ENCODE data around the gene MBTPS1.

MBTPS1 gene

DNA sequence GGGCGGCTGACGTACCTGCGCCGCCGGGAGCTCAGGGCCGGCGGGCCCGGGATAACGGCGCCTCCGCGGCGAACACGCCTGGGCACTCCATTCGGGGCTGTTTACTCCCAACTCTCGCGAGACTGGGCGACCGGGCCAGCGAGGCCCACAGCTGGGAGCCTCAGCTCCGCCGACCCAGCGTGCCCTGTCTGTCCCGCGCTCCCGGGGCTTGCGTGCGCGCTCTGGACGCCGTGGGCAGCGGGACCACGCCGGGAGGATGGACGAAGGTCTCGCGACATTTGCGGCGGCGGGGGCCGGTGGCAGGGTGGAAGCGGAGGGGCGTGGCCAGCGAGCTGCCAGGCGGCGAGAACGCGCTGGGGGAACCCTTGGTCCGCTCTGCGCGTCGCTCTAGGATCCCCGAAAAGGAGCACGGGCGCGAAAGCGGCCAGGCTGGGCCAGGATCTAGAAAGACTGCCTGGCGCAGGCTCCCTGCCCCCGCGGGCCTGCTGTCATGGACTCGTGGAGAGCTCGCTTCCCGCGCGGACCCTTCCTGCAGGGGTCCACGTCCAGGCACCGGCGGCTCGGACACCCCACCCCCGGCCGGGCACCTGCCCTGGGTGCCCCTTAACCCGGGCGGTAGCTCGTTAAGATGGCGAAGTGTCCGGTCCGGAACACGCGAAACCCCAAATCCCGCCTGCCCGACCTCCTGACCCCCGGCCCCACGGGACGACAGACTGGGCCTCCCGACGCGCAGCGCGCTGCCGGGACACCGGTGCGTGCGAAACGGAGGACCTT, at the start of gene MBTPS1:
TSS of gene MBTPS1 (minus strand) at position 223 of the 774 bp plus-strand sequence. CDS start 15,159 bp downstream, outside the sequence.
- DNase-seq (ENCODE audit: low read depth, low spot score): peak; percentile 94

DNA sequence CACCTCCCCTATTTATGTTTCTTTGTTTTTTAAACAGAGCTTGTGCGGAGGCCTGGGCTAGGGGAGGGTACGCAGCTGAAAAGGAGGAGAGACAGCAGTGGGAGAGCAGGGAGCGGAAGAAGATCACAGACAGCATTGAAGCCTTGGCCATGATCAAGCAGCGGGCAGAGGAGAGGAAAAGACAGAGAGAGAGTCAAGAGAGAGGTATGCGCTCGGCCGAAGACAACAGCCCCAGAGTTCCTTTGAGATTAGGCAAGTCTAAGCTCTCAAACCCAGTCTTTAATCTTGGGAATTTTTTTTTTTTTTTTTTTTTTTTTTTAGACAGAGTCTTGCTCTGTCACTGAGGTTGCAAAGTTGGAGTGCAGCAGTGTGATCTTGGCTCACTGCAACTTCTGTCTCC, 49.0 kb upstream of the MBTPS1 start:
- no peak for DNase-seq (ENCODE audit: low read depth, low spot score)

DNA sequence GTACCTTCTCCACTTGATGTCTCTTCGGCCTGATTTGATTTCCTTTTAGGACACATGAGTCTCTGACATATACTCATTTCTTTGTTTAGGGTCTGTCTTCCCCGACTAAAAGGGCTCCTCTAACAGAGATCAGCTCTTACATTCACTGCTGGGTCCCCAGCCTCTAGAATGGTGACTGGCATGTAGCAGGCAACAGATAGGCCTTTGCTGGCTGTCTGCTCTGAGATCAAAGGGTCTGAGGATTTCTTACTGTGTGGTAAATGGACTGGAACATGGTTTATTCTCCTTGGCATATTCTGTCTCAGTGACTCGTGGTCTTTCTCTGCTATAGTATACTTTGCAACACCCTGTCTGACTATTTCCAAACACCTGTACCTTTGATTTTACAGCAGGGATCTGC, 45.1 kb upstream of the MBTPS1 start:
- no peak for DNase-seq (ENCODE audit: low read depth, low spot score)

- DNase-seq (ENCODE audit: low read depth, low spot score): no peak
These were observed 44.3 kb upstream of the MBTPS1 start for GRCh38 chr16:84161037-84161436.

GRCh38 chr16:84159800-84160199, 43.1 kb upstream of the MBTPS1 start:
- no peak for DNase-seq (ENCODE audit: low read depth, low spot score)

DNA sequence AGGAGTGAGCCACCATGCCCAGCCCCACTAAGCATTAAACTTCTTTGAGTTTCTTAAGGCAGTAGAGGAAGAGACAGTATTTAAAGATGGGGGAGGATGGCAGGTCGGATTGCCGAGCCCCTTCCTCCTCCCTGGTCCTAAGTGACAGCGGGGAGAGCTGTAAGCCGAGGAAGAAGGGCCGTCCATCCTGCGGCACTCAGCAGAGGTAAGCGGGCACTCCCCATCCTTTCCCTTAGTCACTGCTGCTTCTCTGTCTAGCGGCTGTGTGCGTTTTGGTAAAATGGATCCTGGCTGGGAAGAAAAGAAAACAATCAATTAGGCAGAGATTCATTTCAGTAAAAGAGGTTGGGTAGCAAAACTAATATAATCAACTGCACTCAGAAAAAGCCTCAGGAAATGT, 42.3 kb upstream of the MBTPS1 start:
- no peak for DNase-seq (ENCODE audit: low read depth, low spot score)

DNA sequence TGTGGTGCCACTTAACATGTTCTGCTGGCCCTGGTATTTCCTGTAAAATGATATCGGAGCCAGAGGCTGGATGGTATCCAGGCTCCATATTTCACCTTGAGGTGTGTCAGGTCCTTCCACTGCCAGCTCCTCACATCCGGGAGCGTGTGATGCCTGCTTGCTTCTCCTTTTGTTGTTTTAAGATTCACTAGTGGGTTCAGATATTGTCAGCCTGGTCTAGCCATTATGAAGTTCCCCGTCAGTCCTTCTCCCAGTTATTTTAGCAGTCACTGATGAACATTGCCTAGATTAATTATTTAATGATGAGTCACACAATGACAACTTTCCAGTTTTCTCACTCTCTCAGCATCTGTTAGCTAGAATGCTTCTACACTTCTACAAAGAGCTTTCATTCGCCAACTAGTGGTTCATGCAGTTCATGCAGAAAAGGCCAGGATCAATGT, 39.6 kb upstream of the MBTPS1 start:
- DNase-seq (ENCODE audit: low read depth, low spot score): no peak

GRCh38 chr16:84155771-84156170, 39.0 kb upstream of the MBTPS1 start:
- no peak for DNase-seq (ENCODE audit: low read depth, low spot score)

DNA sequence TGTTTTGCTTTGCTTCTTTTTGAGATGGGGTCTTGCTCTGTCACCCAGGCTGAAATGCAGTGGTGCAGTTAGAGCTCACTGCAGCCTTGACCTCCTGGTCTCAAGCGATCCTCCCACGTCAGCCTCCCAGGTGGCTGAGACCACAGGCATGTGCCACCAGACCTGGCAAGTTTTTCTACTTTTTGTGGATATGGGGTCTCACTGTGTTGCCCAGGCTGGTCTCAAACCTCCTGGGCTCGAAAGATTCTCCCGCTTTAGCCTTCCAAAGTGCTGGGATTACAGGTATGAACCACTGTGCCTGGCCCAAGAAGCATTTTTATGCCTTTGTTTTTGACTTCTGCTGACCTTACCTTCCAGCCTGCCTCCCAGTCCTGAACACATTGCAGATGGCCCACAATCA, 38.5 kb upstream of the MBTPS1 start:
- no peak for DNase-seq (ENCODE audit: low read depth, low spot score)

DNA sequence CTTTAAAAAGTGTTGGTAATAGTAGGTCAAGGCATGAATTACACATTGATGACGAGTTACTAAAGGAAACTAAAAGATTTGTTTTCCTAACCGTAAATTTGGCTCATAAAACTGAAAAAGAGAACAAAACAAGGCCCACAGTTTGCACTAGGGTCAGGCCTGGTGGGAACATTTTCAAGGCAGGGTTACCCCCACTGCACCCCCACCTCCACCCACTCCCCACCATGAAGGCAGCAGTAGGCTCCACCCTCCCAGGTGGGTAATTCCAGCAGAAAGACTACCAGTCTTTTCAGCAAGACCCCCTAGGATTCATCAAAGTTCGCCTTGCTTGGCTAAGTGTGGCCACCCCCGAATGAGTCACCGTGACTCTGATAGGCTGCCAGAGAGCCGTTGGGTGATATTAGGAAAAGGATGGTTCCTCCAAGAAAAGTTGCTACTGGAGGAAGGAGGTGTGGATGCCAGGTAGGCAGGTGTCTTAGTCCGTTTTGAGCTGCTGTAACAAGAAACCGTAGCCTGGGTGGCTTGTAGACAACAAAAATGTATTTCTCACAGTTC, 37.0 kb upstream of the MBTPS1 start:
- DNase-seq (ENCODE audit: low read depth, low spot score): no peak

GRCh38 chr16:84150926-84151325, 34.2 kb upstream of the MBTPS1 start:
- DNase-seq (ENCODE audit: low read depth, low spot score): no peak

DNA sequence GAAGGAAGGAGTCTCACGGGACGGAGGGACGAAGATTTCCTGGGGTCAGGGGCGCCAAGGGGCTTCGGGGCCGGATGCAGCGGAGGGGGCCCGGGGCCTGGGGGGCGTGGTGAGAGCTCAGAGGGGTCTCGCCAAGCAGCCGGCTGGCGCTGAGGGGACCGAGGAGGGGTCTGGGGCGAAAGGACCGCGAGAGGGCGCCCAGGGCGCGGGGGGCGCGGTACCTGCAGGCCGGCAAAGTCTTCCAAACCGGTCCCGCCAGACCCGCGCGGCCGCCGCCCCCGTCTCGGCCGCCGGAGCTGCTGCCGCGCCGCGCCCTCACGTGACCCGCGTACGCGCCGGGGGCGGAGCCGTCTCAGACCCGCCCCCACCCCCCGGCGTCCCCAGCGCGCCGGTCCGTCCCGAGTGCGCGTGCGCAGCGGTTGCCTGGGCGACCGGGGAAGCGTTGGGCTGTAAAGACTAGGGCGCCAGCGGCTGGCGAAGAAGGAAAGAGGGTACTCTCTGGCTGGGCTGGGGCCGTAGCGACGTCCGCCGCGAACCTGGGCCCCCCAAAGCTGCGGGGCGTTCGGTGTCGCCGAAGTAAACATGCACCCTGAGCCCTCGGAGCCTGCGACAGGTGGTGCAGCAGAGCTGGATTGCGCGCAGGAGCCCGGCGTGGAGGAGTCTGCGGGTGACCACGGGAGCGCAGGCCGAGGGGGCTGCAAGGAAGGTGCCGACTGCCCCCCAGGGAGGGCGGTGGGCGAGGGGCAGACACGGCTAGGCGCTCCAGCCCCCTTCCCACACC, 28.3 kb upstream of the MBTPS1 start, which contains the start of the genes DNAAF1 and HSDL1:
TSS of gene DNAAF1 (plus strand) at position 450 of the 781 bp plus-strand sequence. CDS start at position 583, 133 bp downstream.
TSS of gene HSDL1 (minus strand) at position 319 of the 781 bp plus-strand sequence. CDS start 13,856 bp downstream, outside the sequence.
- DNase-seq (ENCODE audit: low read depth, low spot score): peak; percentile 83

- no peak for DNase-seq (ENCODE audit: low read depth, low spot score)
These were observed 27.6 kb upstream of the MBTPS1 start for GRCh38 chr16:84144209-84144858.

GRCh38 chr16:84143784-84144199, 27.1 kb upstream of the MBTPS1 start:
- no peak for DNase-seq (ENCODE audit: low read depth, low spot score)

GRCh38 chr16:84143081-84143480, 26.3 kb upstream of the MBTPS1 start:
- no peak for DNase-seq (ENCODE audit: low read depth, low spot score)

GRCh38 chr16:84141143-84141670, 24.5 kb upstream of the MBTPS1 start:
- no peak for DNase-seq (ENCODE audit: low read depth, low spot score)

GRCh38 chr16:84139628-84140258, 23.0 kb upstream of the MBTPS1 start:
- no peak for DNase-seq (ENCODE audit: low read depth, low spot score)

DNA sequence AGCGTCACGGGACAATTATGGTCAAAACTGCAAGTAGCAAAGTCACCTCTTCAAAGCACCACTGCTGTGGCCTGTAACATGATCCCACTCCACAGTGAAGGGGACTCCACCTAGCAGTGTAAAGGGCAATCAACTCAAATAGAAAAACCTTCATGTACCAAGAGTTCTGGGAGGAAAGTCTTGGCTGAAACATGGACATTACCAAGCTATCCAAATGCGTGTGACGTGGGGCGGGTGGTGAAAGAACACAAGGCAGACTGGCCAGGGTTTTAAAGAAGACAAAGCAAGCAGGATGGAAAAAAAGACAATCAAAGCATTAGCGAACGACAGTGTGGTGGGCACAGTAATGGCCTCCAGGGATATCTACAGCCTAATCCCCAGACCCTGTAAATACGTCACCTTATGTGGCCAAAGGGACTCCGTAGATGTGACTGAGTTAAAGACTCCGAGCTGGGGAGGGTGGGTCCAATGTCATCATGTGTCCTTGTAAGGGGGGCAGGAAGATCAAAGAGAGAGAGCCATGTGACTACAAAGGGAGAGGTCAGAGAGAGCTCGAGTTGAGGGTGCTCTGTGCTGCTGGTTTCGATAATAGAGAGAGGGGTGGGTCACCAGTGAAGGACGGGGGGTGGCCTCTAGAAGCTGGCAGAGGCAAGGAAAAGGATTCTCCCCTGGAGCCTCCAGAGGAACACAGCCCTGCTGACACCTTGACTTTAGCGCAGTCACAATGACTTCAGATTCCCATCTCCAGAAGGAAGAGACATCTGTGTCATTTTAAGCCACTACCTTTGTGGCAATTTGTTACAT, 22.3 kb upstream of the MBTPS1 start:
- DNase-seq (ENCODE audit: low read depth, low spot score): no peak

DNA sequence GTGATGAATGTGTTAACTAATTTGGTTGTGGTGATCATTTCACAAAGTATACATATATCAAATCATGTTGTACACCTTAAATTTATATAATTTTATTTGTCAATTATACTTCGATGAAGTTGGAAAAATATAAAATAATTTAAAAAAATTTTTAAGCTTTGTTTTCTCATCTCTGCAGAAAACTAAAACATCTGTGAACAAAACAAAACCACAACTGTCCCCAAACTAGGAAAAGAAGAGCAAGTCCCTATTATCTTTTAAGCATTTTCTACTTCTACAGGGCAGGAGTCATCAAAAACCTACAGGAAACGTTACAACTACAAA, 21.7 kb upstream of the MBTPS1 start:
- no peak for DNase-seq (ENCODE audit: low read depth, low spot score)

DNA sequence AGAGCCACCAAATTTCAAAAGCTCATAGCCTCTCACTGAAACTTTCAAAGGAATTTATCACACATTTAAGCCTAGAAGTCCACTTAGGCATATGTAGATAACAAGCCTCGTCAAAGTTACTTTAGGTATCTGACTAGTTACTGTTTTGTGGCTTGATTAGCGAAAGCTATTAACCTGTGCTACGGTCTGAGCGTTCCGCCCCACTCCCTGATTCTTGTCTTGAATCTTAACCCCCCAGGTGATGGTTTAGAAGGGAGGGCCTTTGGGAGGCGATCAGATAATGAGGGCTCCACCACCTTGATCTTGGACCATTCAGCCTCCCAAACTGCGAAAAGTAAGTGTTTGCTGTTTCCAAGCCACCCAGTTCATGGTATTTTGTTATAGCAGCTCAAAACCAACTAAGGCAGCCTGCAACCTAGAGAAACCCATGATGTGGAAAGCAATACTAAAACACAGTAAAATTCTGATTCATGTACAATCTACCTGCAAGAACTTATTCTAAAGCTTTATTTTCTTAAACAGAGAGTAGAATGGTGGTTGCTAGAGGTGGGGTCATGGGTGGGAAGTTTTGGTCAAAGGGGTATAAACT, 21.1 kb upstream of the MBTPS1 start:
- no peak for DNase-seq (ENCODE audit: low read depth, low spot score)
